ENCODE measurements around the gene DNAI7. TPM values are rescaled to one million over a fixed set of nuclear protein-coding genes. Genes with fewer than 3 reads are reported as not detected.

Gene DNAI7
- total and polyA plus RNA-seq, 2 donors, result 0.79 to 1.9 TPM

- H3K36me3 ChIP-seq (ENCODE audit: insufficient read depth), result no peaks in the 10 kb centered on the region
- DNase-seq (ENCODE audit: extremely low spot score), result peak; percentile 5
- no peaks in the 10 kb centered on the region for H3K4me1 ChIP-seq (ENCODE audit: insufficient read depth)
- peak overlapping the region; percentile 85 for H3K4me3 ChIP-seq (ENCODE audit: low read depth, low read length)
- H3K27ac ChIP-seq (ENCODE audit: low read depth), result peak overlapping the region; percentile 66
- WGBS, result 9% methylated on average over 11 of the region's 11 CpGs
These were observed 271 bp downstream of the DNAI7 start for GRCh38 chr12:25194722-25195055.

GRCh38 chr12:25194214-25194613 is 746 bp downstream of the DNAI7 start:
- H3K4me1 ChIP-seq (ENCODE audit: insufficient read depth), result no peaks in the 10 kb centered on the region
- H3K4me3 ChIP-seq (ENCODE audit: low read depth, low read length), result no peak overlapping the region
- H3K36me3 ChIP-seq (ENCODE audit: insufficient read depth), result no peaks in the 10 kb centered on the region
- DNase-seq (ENCODE audit: extremely low spot score), result no peak
- H3K27ac ChIP-seq (ENCODE audit: low read depth), result no peak overlapping the region
- WGBS, result 33% methylated on average over 1 of the region's 1 CpG

GRCh38 chr12:25190793-25191192 is 4.2 kb downstream of the DNAI7 start:
- H3K36me3 ChIP-seq (ENCODE audit: insufficient read depth), result no peaks in the 10 kb centered on the region
- 89% methylated on average over 6 of the region's 6 CpGs for WGBS

GRCh38 chr12:25189656-25190055 is 5.3 kb downstream of the DNAI7 start:
- no peak overlapping the region for H3K27ac ChIP-seq (ENCODE audit: low read depth)
- H3K4me3 ChIP-seq (ENCODE audit: low read depth, low read length), result no peak overlapping the region
- no peaks in the 10 kb centered on the region for H3K4me1 ChIP-seq (ENCODE audit: insufficient read depth)
- no peak for DNase-seq (ENCODE audit: extremely low spot score)
- H3K36me3 ChIP-seq (ENCODE audit: insufficient read depth), result no peaks in the 10 kb centered on the region

More at GRCh38 chr12:25190793-25191192, 4.2 kb downstream of the DNAI7 start:
- Histone ChIP-seq H3K27ac (ENCODE audit: low read depth) (no peak overlapping the region), H3K4me1 (ENCODE audit: insufficient read depth) (no peaks in the 10 kb centered on the region), H3K4me3 (ENCODE audit: low read depth, low read length) (no peak overlapping the region)
- no peak for DNase-seq (ENCODE audit: extremely low spot score)

GRCh38 chr12:25187781-25188180 is 7.2 kb downstream of the DNAI7 start:
- WGBS, result 71% methylated on average over 2 of the region's 2 CpGs
- H3K4me3 ChIP-seq (ENCODE audit: low read depth, low read length), result no peak overlapping the region
- H3K36me3 ChIP-seq (ENCODE audit: insufficient read depth), result no peaks in the 10 kb centered on the region
- H3K27ac ChIP-seq (ENCODE audit: low read depth), result no peak overlapping the region
- no peak for DNase-seq (ENCODE audit: extremely low spot score)
- H3K4me1 ChIP-seq (ENCODE audit: insufficient read depth), result no peaks in the 10 kb centered on the region

- WGBS, result 93% methylated on average over 3 of the region's 3 CpGs
- Histone ChIP-seq H3K27ac (ENCODE audit: low read depth) (no peak overlapping the region), H3K36me3 (ENCODE audit: insufficient read depth) (no peaks in the 10 kb centered on the region), H3K4me3 (ENCODE audit: low read depth, low read length) (no peak overlapping the region), H3K4me1 (ENCODE audit: insufficient read depth) (no peaks in the 10 kb centered on the region)
- no peak for DNase-seq (ENCODE audit: extremely low spot score)
These were observed 8.1 kb downstream of the DNAI7 start for GRCh38 chr12:25186788-25187402.

- H3K4me1 ChIP-seq (ENCODE audit: insufficient read depth), result no peaks in the 10 kb centered on the region
- H3K27ac ChIP-seq (ENCODE audit: low read depth), result no peak overlapping the region
- H3K36me3 ChIP-seq (ENCODE audit: insufficient read depth), result no peaks in the 10 kb centered on the region
- 93% methylated on average over 4 of the region's 4 CpGs for WGBS
- DNase-seq (ENCODE audit: extremely low spot score), result no peak
- H3K4me3 ChIP-seq (ENCODE audit: low read depth, low read length), result no peak overlapping the region
These were observed 8.7 kb downstream of the DNAI7 start for GRCh38 chr12:25186038-25186787.

- Histone ChIP-seq H3K4me3 (ENCODE audit: low read depth, low read length) (no peak overlapping the region), H3K4me1 (ENCODE audit: insufficient read depth) (no peaks in the 10 kb centered on the region), H3K36me3 (ENCODE audit: insufficient read depth) (no peaks in the 10 kb centered on the region), H3K27ac (ENCODE audit: low read depth) (no peak overlapping the region)
- 71% methylated on average over 2 of the region's 2 CpGs for WGBS
- no peak for DNase-seq (ENCODE audit: extremely low spot score)
These were observed 10.8 kb downstream of the DNAI7 start for GRCh38 chr12:25184132-25184531.

- H3K27ac ChIP-seq (ENCODE audit: low read depth), result no peak overlapping the region
- 74% methylated on average over 3 of the region's 3 CpGs for WGBS
- no peak for DNase-seq (ENCODE audit: extremely low spot score)
These were observed 12.2 kb downstream of the DNAI7 start for GRCh38 chr12:25182765-25183164.

GRCh38 chr12:25162866-25163265 is 32.1 kb downstream of the DNAI7 start:
- DNase-seq (ENCODE audit: extremely low spot score), result no peak
- no peak overlapping the region for H3K4me3 ChIP-seq (ENCODE audit: low read depth, low read length)
- no peak overlapping the region for H3K27ac ChIP-seq (ENCODE audit: low read depth)
- 79% methylated on average over 6 of the region's 6 CpGs for WGBS
- H3K36me3 ChIP-seq (ENCODE audit: insufficient read depth), result no peaks in the 10 kb centered on the region
- H3K4me1 ChIP-seq (ENCODE audit: insufficient read depth), result no peaks in the 10 kb centered on the region

More at GRCh38 chr12:25182765-25183164, 12.2 kb downstream of the DNAI7 start:
- Histone ChIP-seq H3K4me1 (ENCODE audit: insufficient read depth) (no peaks in the 10 kb centered on the region), H3K4me3 (ENCODE audit: low read depth, low read length) (no peak overlapping the region), H3K36me3 (ENCODE audit: insufficient read depth) (no peaks in the 10 kb centered on the region)

- no peaks in the 10 kb centered on the region for H3K36me3 ChIP-seq (ENCODE audit: insufficient read depth)
- H3K4me3 ChIP-seq (ENCODE audit: low read depth, low read length), result no peak overlapping the region
- no peak for DNase-seq (ENCODE audit: extremely low spot score)
- H3K4me1 ChIP-seq (ENCODE audit: insufficient read depth), result no peaks in the 10 kb centered on the region
- WGBS, result 93% methylated on average over 4 of the region's 4 CpGs
- no peak overlapping the region for H3K27ac ChIP-seq (ENCODE audit: low read depth)
These were observed 38.9 kb downstream of the DNAI7 start for GRCh38 chr12:25156061-25156460.

- Histone ChIP-seq H3K27ac (ENCODE audit: low read depth) (no peak overlapping the region), H3K4me3 (ENCODE audit: low read depth, low read length) (no peak overlapping the region), H3K36me3 (ENCODE audit: insufficient read depth) (no peaks in the 10 kb centered on the region), H3K4me1 (ENCODE audit: insufficient read depth) (no peaks in the 10 kb centered on the region)
- DNase-seq (ENCODE audit: extremely low spot score), result peak; percentile 15
- WGBS, result 73% methylated on average over 2 of the region's 2 CpGs
These were observed 39.9 kb downstream of the DNAI7 start for GRCh38 chr12:25155022-25155576.

- no peaks in the 10 kb centered on the region for H3K36me3 ChIP-seq (ENCODE audit: insufficient read depth)
- H3K4me3 ChIP-seq (ENCODE audit: low read depth, low read length), result no peak overlapping the region
- DNase-seq (ENCODE audit: extremely low spot score), result no peak
- no peak overlapping the region for H3K27ac ChIP-seq (ENCODE audit: low read depth)
- no peaks in the 10 kb centered on the region for H3K4me1 ChIP-seq (ENCODE audit: insufficient read depth)
- whole genome bisulfite sequencing, result 78% methylated on average over 5 of the region's 5 CpGs
These were observed 42.9 kb downstream of the DNAI7 start for GRCh38 chr12:25152055-25152454.

GRCh38 chr12:25151476-25151875 is 43.5 kb downstream of the DNAI7 start:
- peak; percentile 35 for DNase-seq (ENCODE audit: extremely low spot score)
- Histone ChIP-seq H3K27ac (ENCODE audit: low read depth) (no peak overlapping the region), H3K36me3 (ENCODE audit: insufficient read depth) (no peaks in the 10 kb centered on the region), H3K4me1 (ENCODE audit: insufficient read depth) (no peaks in the 10 kb centered on the region), H3K4me3 (ENCODE audit: low read depth, low read length) (no peak overlapping the region)
- WGBS, result 14% methylated on average over 5 of the region's 5 CpGs
